Dermis microvascular lymphatic vessel endothelial cell (primary cell): Measurements from ENCODE around the gene ACSS3. TPM values are rescaled to one million over a fixed set of nuclear protein-coding genes. Genes with fewer than 3 reads are reported as not detected.
"Not testable (repeated sequence)": the region's sequence is repeated elsewhere in the genome, so short reads cannot be mapped to it uniquely, and the experiment has no call there.

Experiments used
- DNase-seq, 2 donors: peaks; one replicate each; pipeline versions ENCODE4 v3.0.0 to v3.0.0-alpha.2; 2010; ENCODE audit warnings: low read depth in 2 of 2
- total RNA-seq: library from RNA; depleted of rRNA; stranded (reverse); fragments of >200 nt; gene quantifications from 2 replicates; pipeline ENCODE4 v1.2.1, GENCODE V29; 2014

ACSS3 gene
- total RNA-seq, 1 donor from 2014 or later: 0.26 TPM

DNA sequence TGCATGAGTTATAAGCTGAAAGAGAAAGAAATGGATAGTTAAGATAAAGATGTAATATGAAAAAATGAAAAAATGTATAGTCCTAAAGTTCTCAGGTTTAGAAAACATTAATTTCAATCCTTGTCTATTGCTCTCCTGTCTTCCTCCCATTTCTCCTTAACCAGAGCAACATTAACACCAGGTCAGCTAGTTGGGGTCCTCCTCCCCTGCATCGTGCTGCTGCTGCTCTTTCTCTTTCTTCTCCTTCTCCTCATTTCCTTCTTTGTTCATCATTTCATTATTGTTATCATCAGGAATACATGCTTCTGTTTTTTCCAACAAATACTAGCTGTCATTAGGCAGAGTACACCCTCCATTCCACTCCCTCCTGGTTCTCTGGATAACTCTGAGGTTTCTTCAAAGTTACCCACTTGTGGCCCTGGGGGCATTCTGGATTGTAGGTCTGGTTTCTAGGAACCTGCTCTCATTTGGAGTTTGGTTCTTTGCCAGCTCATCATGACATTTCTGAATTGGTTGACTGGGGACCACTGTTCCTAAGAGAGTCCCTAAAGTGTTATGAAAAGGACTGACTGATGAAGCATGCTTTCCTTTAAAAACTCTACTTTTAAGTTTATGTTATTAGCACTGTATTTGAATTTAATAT, 17.0 kb downstream of the ACSS3 start:
- no peak for DNase-seq

DNA sequence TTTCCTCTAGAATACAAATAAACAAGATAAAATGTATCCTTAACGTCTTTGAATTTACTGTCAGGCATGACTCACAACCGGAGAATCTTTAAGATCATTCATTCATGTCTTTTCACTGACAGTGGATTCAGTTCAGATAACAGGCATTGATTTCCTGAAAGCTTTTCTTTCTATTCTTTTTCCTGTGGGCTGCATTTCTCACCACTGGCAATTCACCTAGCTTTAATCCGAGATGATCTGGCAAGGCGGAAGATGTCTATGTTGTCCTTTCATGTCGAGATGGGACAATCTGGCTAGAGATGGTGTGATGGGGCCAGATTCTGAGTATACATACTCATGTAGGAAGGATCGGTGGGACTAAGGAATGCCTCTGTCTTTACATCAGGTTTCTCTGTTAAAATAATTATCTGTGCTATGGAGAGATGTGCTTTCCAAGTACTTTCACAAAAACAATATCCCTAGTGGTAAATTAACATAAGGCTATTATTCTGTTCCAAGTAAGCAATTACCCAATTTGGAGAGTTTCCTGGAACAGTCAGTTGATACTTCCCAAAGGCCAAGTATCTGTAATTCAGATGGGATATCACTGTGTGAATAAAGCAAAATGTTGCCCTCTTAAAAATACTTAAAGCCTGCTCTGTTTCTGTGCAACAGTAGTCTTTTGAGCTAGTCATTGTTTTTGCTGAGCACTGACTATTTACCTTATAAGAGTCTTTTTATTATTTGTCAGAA, 17.8 kb downstream of the ACSS3 start:
- DNase-seq: no peak

DNA sequence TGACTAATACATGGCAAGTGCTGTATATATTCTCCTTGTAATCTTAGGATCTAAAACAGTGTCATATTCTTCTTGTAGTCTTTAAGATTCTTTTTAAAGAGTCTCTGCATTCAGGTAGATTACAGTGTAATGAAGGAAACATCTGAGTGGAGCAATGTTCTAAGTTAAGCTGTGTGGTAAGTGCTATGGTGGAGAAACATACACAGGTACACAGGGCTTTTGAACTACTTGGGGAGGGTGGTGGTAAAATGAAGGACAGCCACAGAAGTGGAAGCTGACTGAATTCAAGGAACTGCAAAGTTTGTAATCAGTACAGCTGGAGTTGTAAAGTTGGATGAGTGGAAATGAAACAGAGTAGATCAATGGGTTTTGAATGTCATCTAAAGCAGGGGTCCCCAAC, 27.8 kb downstream of the ACSS3 start:
- no peak for DNase-seq

DNA sequence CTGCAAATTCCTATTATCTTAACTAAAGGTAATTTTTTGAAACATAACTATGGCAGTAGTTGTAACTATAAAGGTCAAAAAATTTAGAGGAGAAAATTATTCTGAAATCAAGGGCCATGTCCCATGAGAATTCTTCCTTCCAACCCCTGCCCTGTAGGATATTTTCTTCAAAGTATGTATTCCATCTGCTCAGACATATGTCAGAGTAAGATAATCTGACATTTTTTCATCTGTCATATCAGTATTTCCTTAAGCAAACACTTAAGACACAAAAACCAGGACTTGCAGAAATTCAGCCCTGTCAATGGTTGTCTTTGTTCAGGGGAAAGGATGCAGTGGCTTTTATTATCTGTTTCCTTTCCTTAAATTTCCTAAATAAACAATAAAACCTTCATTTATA, 36.3 kb downstream of the ACSS3 start:
- DNase-seq: no peak

DNA sequence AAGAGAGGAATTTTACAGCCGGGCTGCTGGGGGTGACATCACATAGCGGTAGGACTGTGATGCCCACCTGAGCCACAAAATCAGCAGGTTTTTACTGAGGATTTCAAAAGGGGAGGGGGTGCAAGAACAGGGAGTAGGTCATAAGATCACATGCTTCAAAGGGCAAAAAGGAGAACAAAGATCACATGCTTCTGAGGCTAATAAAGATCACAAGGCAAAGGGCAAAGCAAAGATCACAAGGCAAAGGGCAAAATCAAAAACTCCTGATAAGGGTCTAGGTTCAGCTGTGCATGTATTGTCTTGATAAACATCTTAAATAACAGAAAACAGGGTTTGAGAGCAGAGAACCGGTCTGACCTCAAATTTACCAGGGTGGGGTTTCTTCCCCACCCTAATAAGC, 41.2 kb downstream of the ACSS3 start:
- not testable (repeated sequence) for DNase-seq

- no peak for DNase-seq
Observed at GRCh38 chr12:81120961-81121360, 43.1 kb downstream of the ACSS3 start.

DNA sequence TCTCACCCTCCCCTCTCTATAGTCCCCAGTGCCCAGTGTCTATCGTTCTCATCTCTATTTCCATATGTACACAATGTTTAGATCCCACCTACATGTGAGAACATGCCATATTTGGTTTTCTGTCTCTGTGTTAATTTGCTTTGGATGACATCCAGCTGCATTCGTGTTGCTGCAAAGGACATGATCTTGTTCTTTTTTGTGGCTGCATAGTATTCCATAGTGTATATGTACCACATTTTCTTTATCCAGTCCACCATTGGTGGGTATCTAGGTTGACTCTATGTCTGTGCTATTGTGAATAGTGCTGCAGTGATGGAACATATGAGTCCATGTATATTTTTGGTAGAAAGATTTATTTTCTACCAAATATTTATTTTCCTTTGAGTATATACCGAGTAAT, 45.7 kb downstream of the ACSS3 start:
- DNase-seq: no peak

DNA sequence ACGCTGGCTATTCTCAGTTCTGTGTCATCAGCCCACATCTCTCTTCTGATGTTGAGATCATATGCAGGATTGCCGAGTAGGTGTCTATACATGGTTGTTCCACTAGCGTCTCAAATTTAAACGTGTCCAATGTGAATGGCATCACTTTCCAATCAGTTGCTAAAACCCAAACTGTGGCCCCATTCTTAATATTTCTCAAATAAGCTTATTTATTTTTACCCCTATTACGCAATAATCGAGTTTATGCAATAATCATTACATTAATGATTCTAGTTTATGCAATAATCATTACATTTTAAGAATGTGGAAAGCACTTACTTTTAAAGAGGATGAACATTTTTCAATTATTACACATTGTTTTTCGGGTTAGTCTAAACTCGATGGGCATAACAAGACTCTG, 47.8 kb downstream of the ACSS3 start:
- no peak for DNase-seq

GRCh38 chr12:81128930-81129554, 51.2 kb downstream of the ACSS3 start:
- peak; percentile 22 to 44 for DNase-seq

GRCh38 chr12:81136519-81136918, 58.6 kb downstream of the ACSS3 start:
- DNase-seq: no peak

DNA sequence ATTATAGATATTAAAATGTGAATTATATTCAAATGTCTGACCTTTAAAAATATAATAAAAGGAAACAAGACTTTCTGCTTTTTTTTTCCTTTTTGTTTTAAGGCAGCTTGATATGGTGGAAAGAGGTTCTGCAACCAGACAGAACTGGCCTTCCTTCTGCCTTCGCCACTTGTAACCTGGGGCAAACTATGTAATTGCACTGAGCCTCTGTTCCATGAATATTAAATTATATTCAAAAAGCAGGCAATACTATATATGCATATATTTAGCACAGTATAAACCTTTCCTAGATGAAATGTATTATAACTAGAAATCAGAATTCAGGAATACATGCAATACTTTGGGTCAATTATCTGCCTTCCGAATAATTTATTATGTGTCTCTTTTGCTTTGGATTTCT, 59.9 kb downstream of the ACSS3 start:
- no peak for DNase-seq

DNA sequence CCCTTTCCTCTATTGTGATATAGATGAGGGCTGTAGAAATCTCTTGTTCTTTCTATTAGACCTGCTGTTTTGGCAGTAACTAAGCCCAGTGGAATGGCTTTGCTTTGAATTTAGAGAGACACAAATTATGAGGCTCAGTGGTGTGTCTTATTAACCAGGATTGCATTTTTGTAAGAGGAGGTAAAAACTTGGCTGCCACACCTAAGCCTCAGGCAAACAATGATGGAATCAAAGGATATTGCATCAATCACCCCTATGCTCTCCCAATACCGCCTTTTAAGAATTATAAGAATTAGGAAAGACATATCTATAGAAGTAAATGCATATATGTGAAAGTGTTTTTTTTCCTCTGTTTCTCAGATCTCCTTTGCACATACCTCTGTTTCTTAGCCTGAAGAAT, 63.3 kb downstream of the ACSS3 start:
- no peak for DNase-seq

DNA sequence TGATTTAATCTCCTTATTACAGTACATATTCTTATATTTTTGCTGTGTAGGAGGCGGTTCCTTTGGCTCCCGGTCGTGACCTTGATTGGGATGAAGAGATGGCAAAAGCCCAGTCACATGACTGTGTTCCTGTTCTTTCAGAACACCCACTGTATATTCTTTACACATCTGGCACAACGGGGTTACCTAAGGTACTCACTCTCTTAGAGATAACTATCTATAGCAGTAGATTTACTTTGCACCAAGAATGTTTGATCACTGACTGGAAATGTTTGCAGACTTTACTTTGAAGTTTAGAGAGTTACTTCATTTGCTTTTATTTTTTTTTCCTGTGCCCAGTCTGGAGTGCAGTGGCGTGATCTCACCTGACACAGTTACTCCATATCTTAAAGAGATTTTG, 65.2 kb downstream of the ACSS3 start:
- DNase-seq: no peak

DNA sequence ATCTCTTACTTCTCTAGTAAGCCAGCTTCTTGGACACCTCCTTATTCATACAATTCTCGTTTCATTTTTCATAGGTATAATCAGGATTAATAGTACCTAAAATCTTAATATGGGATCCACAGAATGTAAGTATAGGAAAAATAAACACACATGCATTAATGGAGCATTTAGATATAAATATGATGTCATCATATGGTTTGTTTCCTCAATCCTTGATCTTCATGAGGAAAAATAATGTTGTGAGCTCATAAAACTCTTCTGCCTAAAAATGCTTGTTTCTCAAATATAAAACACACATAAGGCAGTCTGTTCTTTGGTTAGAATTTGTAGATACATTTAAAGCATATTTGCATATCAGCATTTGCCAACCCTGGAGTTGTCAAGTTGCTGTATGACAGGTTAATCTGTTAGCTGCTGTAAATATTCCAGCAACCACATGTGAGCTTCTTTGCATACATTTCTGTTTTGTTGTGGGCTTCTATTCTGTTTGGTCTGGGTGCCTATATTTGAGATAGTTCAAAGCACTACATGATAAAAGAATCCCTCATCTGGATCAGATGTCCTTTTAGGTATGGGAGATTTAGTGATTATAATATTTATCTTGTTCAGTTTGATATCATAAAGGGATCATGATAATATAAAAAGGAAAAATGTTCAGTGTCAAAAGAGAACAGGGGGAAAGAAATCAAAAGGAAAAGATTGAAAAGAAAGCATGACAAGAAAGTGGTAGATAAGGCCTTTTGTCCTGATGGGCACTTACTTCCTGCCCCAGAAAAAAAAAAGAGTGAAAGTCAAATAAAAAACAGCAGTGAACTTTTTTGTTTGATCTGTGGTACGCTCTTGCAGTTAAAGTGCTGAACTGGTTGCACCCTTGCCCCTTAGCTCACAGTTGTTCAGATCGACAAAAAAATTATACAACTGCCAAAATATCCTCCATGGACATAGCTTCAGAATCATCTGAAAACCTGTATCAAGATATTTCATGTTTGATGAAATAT, 68.6 kb downstream of the ACSS3 start:
- no peak for DNase-seq

DNA sequence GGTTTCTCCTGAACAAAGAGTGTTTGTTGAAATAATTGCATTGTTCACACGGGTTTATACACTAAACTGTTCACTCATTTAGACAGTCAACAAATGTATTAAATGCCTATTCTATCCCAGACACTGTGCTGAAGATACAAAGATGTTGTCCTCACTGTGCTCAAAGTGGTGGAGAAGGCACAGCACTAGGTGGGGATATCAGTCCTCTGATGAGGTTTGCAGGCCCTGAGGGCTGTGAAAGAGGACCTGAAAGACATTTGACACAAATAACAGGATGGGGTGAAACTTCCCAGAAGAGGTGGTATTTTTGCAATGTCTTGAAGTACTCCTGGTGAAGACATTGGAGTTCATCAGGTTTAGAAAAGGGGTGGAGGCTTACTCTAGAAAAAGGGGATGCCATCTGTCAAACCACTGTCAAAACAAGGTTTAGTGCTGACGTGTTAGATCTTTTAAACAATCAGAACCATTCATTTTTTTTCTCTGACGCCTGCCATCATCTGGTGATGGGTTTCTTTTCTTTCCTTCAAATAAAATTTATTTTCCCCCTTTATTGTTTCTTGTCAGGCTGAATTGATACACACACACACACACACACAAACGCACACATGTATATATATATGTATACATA, 69.5 kb downstream of the ACSS3 start:
- no peak for DNase-seq

- no peak for DNase-seq
Observed at GRCh38 chr12:81150382-81150781, 72.5 kb downstream of the ACSS3 start.

DNA sequence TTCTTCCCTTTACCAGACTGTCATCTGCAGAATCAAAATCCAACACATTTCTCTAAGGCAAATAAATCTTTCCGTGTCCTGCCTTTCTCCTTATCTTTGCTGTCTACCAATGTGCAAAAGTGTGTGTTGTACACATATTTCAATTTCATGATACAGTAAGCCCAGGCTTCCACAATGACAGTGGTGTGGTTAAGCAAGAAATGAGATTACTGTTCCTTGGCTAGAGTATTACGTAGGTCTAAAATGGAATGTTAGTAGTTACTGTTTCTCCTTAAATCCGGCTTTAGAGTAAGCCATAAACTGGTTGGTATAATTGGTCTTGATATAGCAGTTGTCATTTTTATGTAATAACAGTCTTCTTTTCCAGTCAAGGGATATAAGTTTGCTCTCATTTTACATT, 82.0 kb downstream of the ACSS3 start:
- DNase-seq: no peak

GRCh38 chr12:81161680-81162079, 83.8 kb downstream of the ACSS3 start:
- no peak for DNase-seq

- no peak for DNase-seq
Observed at GRCh38 chr12:81162391-81163136, 84.7 kb downstream of the ACSS3 start.

DNA sequence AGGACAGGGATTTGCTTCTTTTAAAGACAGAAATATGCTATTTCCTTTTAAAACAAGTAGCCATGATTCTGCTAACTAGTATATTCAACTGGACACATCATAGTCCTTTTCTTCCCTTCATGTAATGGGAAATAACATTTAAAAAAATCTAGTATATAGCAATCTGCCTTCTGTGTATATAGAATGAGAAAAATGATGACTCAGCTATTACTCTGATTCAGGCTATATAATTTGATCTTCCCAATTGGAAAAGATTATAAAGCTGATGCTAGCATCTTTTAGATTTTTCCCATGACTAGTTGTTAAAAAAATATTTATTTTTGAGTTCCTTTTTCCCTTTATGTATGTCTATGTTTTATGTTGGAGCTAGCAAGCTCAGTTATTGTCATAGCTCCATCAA, 86.9 kb downstream of the ACSS3 start:
- no peak for DNase-seq

DNA sequence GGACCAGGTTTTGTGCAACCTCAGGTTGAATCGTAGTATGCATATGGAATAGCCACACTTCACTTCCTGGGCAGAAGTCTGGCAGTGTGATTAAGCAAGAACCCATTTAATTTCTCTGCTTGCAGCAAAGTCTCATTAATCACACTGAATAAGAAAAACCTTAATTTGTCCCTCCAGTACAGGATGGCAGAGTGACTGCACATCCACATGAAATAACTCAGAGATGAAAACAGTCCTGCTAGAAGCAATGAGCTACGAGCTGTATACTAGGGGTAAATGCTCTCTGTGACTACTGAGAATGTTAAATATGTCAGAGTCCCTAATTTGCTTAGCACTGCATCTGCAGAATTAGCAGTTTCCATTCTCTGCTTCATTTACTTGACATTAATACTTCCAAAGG, 88.9 kb downstream of the ACSS3 start:
- no peak for DNase-seq
